H9 (cell line): Measurements from ENCODE around the gene LENG9. TPM values are rescaled to one million over a fixed set of nuclear protein-coding genes. Genes with fewer than 3 reads are reported as not detected.

Source experiments
- DNase-seq: peaks from one replicate; pipeline ENCODE4 v3.0.0-alpha.2; 2017
- H2AFZ ChIP-seq: one replicate; pipeline ENCODE4 v1.6.1; 2013; ENCODE audit warnings: mild to moderate bottlenecking, low read length, control low read depth, moderate library complexity
- H2AK5ac ChIP-seq: 2 replicates; pipeline ENCODE4 v1.6.1; 2013; ENCODE audit warnings: low read length, control low read depth, mixed read lengths; ENCODE audit not compliant: insufficient read length
- H2BK120ac ChIP-seq: one replicate; pipeline ENCODE4 v1.6.1; 2013; ENCODE audit warnings: low read depth, mild to moderate bottlenecking, low read length, control low read depth, inconsistent platforms; ENCODE audit not compliant: poor library complexity, severe bottlenecking
- H2BK12ac ChIP-seq: 2 replicates; pipeline ENCODE4 v1.6.1; 2013; ENCODE audit warnings: low read length, control low read depth, mixed read lengths, low read depth; ENCODE audit not compliant: insufficient read length
- H2BK15ac ChIP-seq: 2 replicates; pipeline ENCODE4 v1.6.1; 2013; ENCODE audit warnings: low read depth, low read length, control low read depth
- H2BK20ac ChIP-seq: one replicate; pipeline ENCODE4 v1.6.1; 2013; ENCODE audit warnings: low read depth, mild to moderate bottlenecking, low read length, control low read depth, inconsistent platforms; ENCODE audit not compliant: poor library complexity, severe bottlenecking
- H2BK5ac ChIP-seq: 2 replicates; pipeline ENCODE4 v1.6.1; 2013; ENCODE audit warnings: low read length, control low read depth, mixed read lengths; ENCODE audit not compliant: insufficient read length
- H3K14ac ChIP-seq: 2 replicates; pipeline ENCODE4 v1.6.1; 2013; ENCODE audit warnings: low read length, control low read depth; ENCODE audit not compliant: insufficient read depth
- H3K18ac ChIP-seq: 2 replicates; pipeline ENCODE4 v1.6.1; 2013; ENCODE audit warnings: low read depth, mild to moderate bottlenecking, mixed read lengths, low read length, control low read depth; ENCODE audit not compliant: insufficient read length
- H3K23ac ChIP-seq: 2 replicates; pipeline ENCODE4 v1.6.1; 2013; ENCODE audit warnings: low read length, control low read depth, mixed read lengths, low read depth; ENCODE audit not compliant: insufficient read length
- H3K23me2 ChIP-seq: 2 replicates; pipeline ENCODE4 v1.6.1; 2013; ENCODE audit warnings: low read depth, mild to moderate bottlenecking, mixed read lengths, low read length, control low read depth; ENCODE audit not compliant: insufficient read length, poor library complexity, severe bottlenecking
- H3K27ac ChIP-seq: 2 replicates; pipeline ENCODE4 v1.5.1; 2013; ENCODE audit warnings: low read length, control low read depth, mixed read lengths, low read depth; ENCODE audit not compliant: insufficient read length
- H3K27me3 ChIP-seq: 2 replicates; pipeline ENCODE4 v1.6.1; 2013; ENCODE audit warnings: low read length, control low read depth, inconsistent platforms; ENCODE audit not compliant: insufficient read depth
- H3K4ac ChIP-seq: 2 replicates; pipeline ENCODE4 v1.6.1; 2013; ENCODE audit warnings: low read depth, mild to moderate bottlenecking, control low read depth, inconsistent platforms, low read length, moderate library complexity
- H3K4me1 ChIP-seq: 2 replicates; pipeline ENCODE4 v1.6.1; 2013; ENCODE audit warnings: low read length, control low read depth, inconsistent platforms; ENCODE audit not compliant: insufficient read depth
- H3K4me2 ChIP-seq: 2 replicates; pipeline ENCODE4 v1.6.1; 2013; ENCODE audit warnings: low read length, control low read depth, mixed read lengths; ENCODE audit not compliant: insufficient read length, insufficient read depth
- H3K56ac ChIP-seq: 2 replicates; pipeline ENCODE4 v1.6.1; 2013; ENCODE audit warnings: low read depth, mild to moderate bottlenecking, mixed read lengths, low read length, control low read depth; ENCODE audit not compliant: insufficient read length
- H3K79me1 ChIP-seq: 2 replicates; pipeline ENCODE4 v1.6.1; 2013; ENCODE audit warnings: low read depth, mild to moderate bottlenecking, moderate library complexity, low read length, control low read depth, inconsistent platforms; ENCODE audit not compliant: insufficient read depth, poor library complexity, severe bottlenecking
- H3K79me2 ChIP-seq: 2 replicates; pipeline ENCODE4 v1.6.1; 2013; ENCODE audit warnings: low read length, control low read depth, inconsistent platforms; ENCODE audit not compliant: insufficient read depth
- H3K9ac ChIP-seq: 2 replicates; pipeline ENCODE4 v1.6.1; 2013; ENCODE audit warnings: low read length, control low read depth, mixed read lengths; ENCODE audit not compliant: insufficient read length; ENCODE audit errors: extremely low read depth
- H3K9me3 ChIP-seq: one replicate; pipeline ENCODE4 v1.6.1; 2013; ENCODE audit warnings: low read depth, low read length, inconsistent platforms; ENCODE audit not compliant: control insufficient read depth
- H3T11ph ChIP-seq: one replicate; pipeline ENCODE4 v1.6.1; 2013; ENCODE audit warnings: mild to moderate bottlenecking, low read length, control low read depth, inconsistent platforms
- H4K20me1 ChIP-seq: one replicate; pipeline ENCODE4 v1.6.1; 2013; ENCODE audit not compliant: control insufficient read depth, insufficient read length, insufficient read depth
- H4K5ac ChIP-seq: 2 replicates; pipeline ENCODE4 v1.6.1; 2013; ENCODE audit warnings: low read depth, mild to moderate bottlenecking, mixed read lengths, low read length, control low read depth; ENCODE audit not compliant: insufficient read length
- H4K8ac ChIP-seq: replicated peaks from 2 replicates; pipeline ENCODE4 v1.6.1; 2013; ENCODE audit warnings: low read length, control low read depth, mixed read lengths, low read depth; ENCODE audit not compliant: insufficient read length
- H4K91ac ChIP-seq: 2 replicates; pipeline ENCODE4 v1.6.1; 2013; ENCODE audit warnings: low read depth, mild to moderate bottlenecking, moderate library complexity, mixed read lengths, low read length, control low read depth; ENCODE audit not compliant: insufficient read length
- H3K27ac Mint-ChIP-seq, 3 experiments: 2 replicates in 2 of 3; 3 replicates in 1 of 3; pipeline ENCODE4 v1.8.0; 2020 to 2021; ENCODE audit warnings: mixed read lengths in 3 of 3, mild to moderate bottlenecking in 1 of 3, moderate library complexity in 1 of 3
- H3K27me3 Mint-ChIP-seq: 2 replicates; pipeline ENCODE4 v1.8.0; 2021; ENCODE audit warnings: low read depth, mild to moderate bottlenecking, moderate library complexity, mixed read lengths
- H3K36me3 Mint-ChIP-seq, 3 experiments: 2 replicates in 2 of 3; 3 replicates in 1 of 3; pipeline ENCODE4 v1.8.0; 2020 to 2021; ENCODE audit warnings: low read depth in 3 of 3, mixed read lengths in 3 of 3; ENCODE audit not compliant: insufficient read depth in 1 of 3
- H3K4me1 Mint-ChIP-seq, 2 experiments: 2 replicates each; pipeline ENCODE4 v1.8.0; 2020; ENCODE audit warnings: mixed read lengths in 2 of 2
- H3K4me3 Mint-ChIP-seq, 2 experiments: 2 replicates in 1 of 2; 3 replicates in 1 of 2; pipeline ENCODE4 v1.8.0; 2020 to 2021; ENCODE audit warnings: mild to moderate bottlenecking in 2 of 2, mixed read lengths in 2 of 2, moderate library complexity in 1 of 2
- H3K9me3 Mint-ChIP-seq, 2 experiments: 2 replicates in 1 of 2; 3 replicates in 1 of 2; pipeline ENCODE4 v1.8.0; 2020; ENCODE audit warnings: mild to moderate bottlenecking in 2 of 2, mixed read lengths in 2 of 2, moderate library complexity in 1 of 2
- CTCF ChIP-seq: fragments of 200-600 bp; sonication (generic); conservative IDR thresholded peaks from 3 replicates; pipeline ENCODE4 v1.8.0; 2021; ENCODE audit warnings: antibody characterized with exemption, mild to moderate bottlenecking
- WGBS: extraction: QIAGEN DNeasy Blood & Tissue Kit; methylation state at CpG from one replicate; pipeline ENCODE4 v1.1.7; 2013; ENCODE audit warnings: missing lambda C conversion rate, low lambda C conversion rate, mixed read lengths; ENCODE audit not compliant: insufficient read length; ENCODE audit errors: extremely low coverage; 5-methylcytosine and 5-hydroxymethylcytosine counted together
- total RNA-seq: library from RNA; stranded (reverse); gene quantifications from 2 replicates; pipeline ENCODE4 v1.2.1, GENCODE V29; 2021

The LENG9 gene
- total RNA-seq, 1 experiment from 2014 or later: 3.8 TPM

GRCh38 chr19:54454781-54455675, 8.6 kb downstream of the LENG9 start:
- no peak overlapping the region for H3K56ac ChIP-seq
- DNase-seq: no peak
- no peaks in the 10 kb centered on the region for H3K27me3 ChIP-seq
- no peak overlapping the region for H4K91ac ChIP-seq
- H3K23ac ChIP-seq: no peak overlapping the region
- no peaks in the 10 kb centered on the region for H3K9me3 ChIP-seq
- H2BK120ac ChIP-seq: no peak overlapping the region
- Mint-ChIP-seq H3K27ac (no peak overlapping the region), H3K36me3 (peaks cover 61 to 91% (median 89%) of the 10 kb centered on the region in 3 experiments), H3K9me3 (peaks cover 0 to 2% of the 10 kb centered on the region in 2 experiments; a peak in 1 of 5 replicates), H3K27me3 (no peaks in the 10 kb centered on the region), H3K4me1 (peaks cover 9 to 10% of the 10 kb centered on the region in 2 experiments), H3K4me3 (no peak overlapping the region)
- H3K23me2 ChIP-seq: peaks cover 2% of the 10 kb centered on the region
- H3K79me2 ChIP-seq: peaks cover 12% of the 10 kb centered on the region
- H3K4ac ChIP-seq: no peak overlapping the region
- H3K14ac ChIP-seq: no peak overlapping the region
- no peak overlapping the region for H2BK5ac ChIP-seq
- no peak overlapping the region for H3K4me2 ChIP-seq
- H4K8ac ChIP-seq: no peak overlapping the region
- peaks cover 9% of the 10 kb centered on the region for H3K79me1 ChIP-seq
- no peak overlapping the region for H2BK12ac ChIP-seq
- H2AK5ac ChIP-seq: no peak overlapping the region
- no peak overlapping the region for H3K27ac ChIP-seq
- whole genome bisulfite sequencing: no CpG with 5 or more reads among the region's 33 CpGs
- H2BK20ac ChIP-seq: no peak overlapping the region
- H3K9ac ChIP-seq: no peak overlapping the region
- H4K5ac ChIP-seq: no peak overlapping the region
- no peak overlapping the region for H2BK15ac ChIP-seq
- no peak overlapping the region for H3T11ph ChIP-seq
- no peak overlapping the region for H3K18ac ChIP-seq
- no peak for TF ChIP-seq CTCF
- H4K20me1 ChIP-seq: no peaks in the 10 kb centered on the region
- H2AFZ ChIP-seq: no peak overlapping the region
- H3K4me1 ChIP-seq: 0 out of 2 replicates have a peak, but pooled peaks cover 2% of the 10 kb centered on the region
